Neuronal stem cell (in vitro differentiated cells): ENCODE results near the gene SUSD3.

Source experiments
- DNase-seq: peaks from one replicate; pipeline ENCODE4 v3.0.0-alpha.2; 2013; ENCODE audit warnings: low spot score
- H2AFZ ChIP-seq: one replicate; pipeline ENCODE4 v1.6.1; 2013; ENCODE audit warnings: mild to moderate bottlenecking, low read length, inconsistent platforms
- H2AK5ac ChIP-seq: 2 replicates; pipeline ENCODE4 v1.6.1; 2013; ENCODE audit warnings: low read depth, mild to moderate bottlenecking, inconsistent platforms, low read length, moderate library complexity, mixed read lengths
- H2BK120ac ChIP-seq: 2 replicates; pipeline ENCODE4 v1.6.1; 2013; ENCODE audit warnings: low read depth, mild to moderate bottlenecking, inconsistent platforms, low read length, moderate library complexity, mixed read lengths
- H2BK12ac ChIP-seq: one replicate; pipeline ENCODE4 v1.6.1; 2013; ENCODE audit warnings: low read length, inconsistent platforms
- H2BK15ac ChIP-seq: 2 replicates; pipeline ENCODE4 v1.6.1; 2013; ENCODE audit warnings: mild to moderate bottlenecking, low read length, inconsistent platforms, mixed read lengths
- H2BK5ac ChIP-seq: one replicate; pipeline ENCODE4 v1.6.1; 2013; ENCODE audit warnings: inconsistent platforms, mild to moderate bottlenecking, low read length, moderate library complexity
- H3K14ac ChIP-seq: one replicate; pipeline ENCODE4 v1.6.1; 2013; ENCODE audit warnings: low read length, inconsistent platforms
- H3K18ac ChIP-seq: 2 replicates; pipeline ENCODE4 v1.6.1; 2013; ENCODE audit warnings: low read length, inconsistent platforms
- H3K23ac ChIP-seq: 2 replicates; pipeline ENCODE4 v1.6.1; 2013; ENCODE audit warnings: low read depth, mild to moderate bottlenecking, mixed read lengths, low read length, inconsistent platforms; ENCODE audit not compliant: poor library complexity
- H3K27ac ChIP-seq: replicated peaks from 3 replicates; pipeline ENCODE4 v1.5.1; 2013; ENCODE audit warnings: low read length, inconsistent platforms
- H3K27me3 ChIP-seq, 3 experiments: 2 replicates each; pipeline ENCODE4 v1.6.1; 2013; ENCODE audit warnings: low read length in 3 of 3, mild to moderate bottlenecking in 2 of 3, inconsistent platforms in 1 of 3, low read depth in 1 of 3, mixed read lengths in 1 of 3, moderate library complexity in 1 of 3; ENCODE audit not compliant: control insufficient read depth in 3 of 3, insufficient read depth in 3 of 3
- H3K36me3 ChIP-seq, 2 donors: replicated peaks in 1 of 2; 2 replicates each; pipeline ENCODE4 v1.6.1; 2013; ENCODE audit warnings: low read length in 2 of 2; ENCODE audit not compliant: control insufficient read depth in 2 of 2, insufficient read depth in 2 of 2
- H3K4ac ChIP-seq: 2 replicates; pipeline ENCODE4 v1.6.1; 2013; ENCODE audit warnings: inconsistent platforms, mild to moderate bottlenecking, low read length, moderate library complexity
- H3K4me1 ChIP-seq, 2 donors: 1 replicate in 1 of 2; 2 replicates in 1 of 2; pipeline ENCODE4 v1.6.1; 2013; ENCODE audit warnings: low read length in 2 of 2, low read depth in 1 of 2; ENCODE audit not compliant: control insufficient read depth in 2 of 2, insufficient read depth in 1 of 2
- H3K4me2 ChIP-seq: one replicate; pipeline ENCODE4 v1.6.1; 2013; ENCODE audit warnings: mild to moderate bottlenecking, low read length, inconsistent platforms; ENCODE audit not compliant: insufficient read depth, poor library complexity, severe bottlenecking
- H3K4me3 ChIP-seq, 2 donors: 2 replicates each; pipeline ENCODE4 v1.5.1; 2013; ENCODE audit warnings: low read length in 2 of 2, mild to moderate bottlenecking in 2 of 2, inconsistent platforms in 1 of 2, moderate library complexity in 1 of 2
- H3K79me1 ChIP-seq: one replicate; pipeline ENCODE4 v1.6.1; 2013; ENCODE audit warnings: low read depth, mild to moderate bottlenecking, inconsistent platforms, low read length, moderate library complexity
- H3K9ac ChIP-seq: one replicate; pipeline ENCODE4 v1.6.1; 2013; ENCODE audit warnings: mild to moderate bottlenecking, low read depth, low read length, inconsistent platforms; ENCODE audit not compliant: poor library complexity
- H3K9me3 ChIP-seq, 2 donors: replicated peaks in 1 of 2; 2 replicates each; pipeline versions ENCODE3 to v1.6.1; 2013; ENCODE audit warnings: low read length in 2 of 2, mild to moderate bottlenecking in 2 of 2, inconsistent platforms in 1 of 2, low read depth in 1 of 2, mixed read lengths in 1 of 2, moderate library complexity in 1 of 2; ENCODE audit not compliant: control insufficient read depth in 2 of 2, insufficient read depth in 1 of 2
- H4K8ac ChIP-seq: one replicate; pipeline ENCODE4 v1.6.1; 2013; ENCODE audit warnings: low read depth, mild to moderate bottlenecking, inconsistent platforms, low read length, moderate library complexity
- H4K91ac ChIP-seq: one replicate; pipeline ENCODE4 v1.6.1; 2013; ENCODE audit warnings: low read length, low read depth, mild to moderate bottlenecking, inconsistent platforms; ENCODE audit not compliant: poor library complexity
- WGBS, 2 donors: extraction: QIAGEN DNeasy Blood & Tissue Kit; methylation state at CpG; one replicate each; pipeline ENCODE4 v1.1.7; 2013; ENCODE audit warnings: missing lambda C conversion rate in 2 of 2, mixed read lengths in 1 of 2; ENCODE audit not compliant: insufficient read length in 2 of 2, insufficient replicate concordance in 1 of 2; ENCODE audit errors: extremely low coverage in 2 of 2; 5-methylcytosine and 5-hydroxymethylcytosine counted together

SUSD3 gene

GRCh38 chr9:93049491-93049890 lies 9.0 kb upstream of the SUSD3 start:
- Histone ChIP-seq H3K23ac (no peak overlapping the region), H3K14ac (peak overlapping the region; percentile 59), H3K27ac (no peak overlapping the region), H2BK12ac (no peak overlapping the region), H2BK15ac (no peak overlapping the region), H2AFZ (no peak overlapping the region), H3K18ac (no peak overlapping the region), H3K4me2 (no peak overlapping the region), H3K4me3 (peak overlapping the region in 1 of 2 donors; percentile 35), H4K8ac (peak overlapping the region; percentile 33), H3K4ac (no peak overlapping the region), H3K9me3 (no peaks in the 10 kb centered on the region), H2BK5ac (no peak overlapping the region), H2AK5ac (no peak overlapping the region), H2BK120ac (no peak overlapping the region), H3K79me1 (no peaks in the 10 kb centered on the region), H3K27me3 (peaks cover 0 to 22% (median 0%) of the 10 kb centered on the region in 3 experiments), H3K36me3 (no peaks in the 10 kb centered on the region), H3K9ac (no peak overlapping the region), H4K91ac (no peak overlapping the region), H3K4me1 (peaks cover 0 to 7% of the 10 kb centered on the region in 2 donors)
- DNase-seq, result no peak
- no CpG with 5 or more reads among the region's 4 CpGs for WGBS, 2 donors

GRCh38 chr9:93050231-93050630 lies 8.3 kb upstream of the SUSD3 start:
- Histone ChIP-seq H3K9ac (no peak overlapping the region), H2BK120ac (no peak overlapping the region), H3K23ac (no peak overlapping the region), H2BK5ac (no peak overlapping the region), H4K91ac (no peak overlapping the region), H2AK5ac (no peak overlapping the region), H4K8ac (no peak overlapping the region), H2BK15ac (no peak overlapping the region), H3K4me2 (no peak overlapping the region), H3K27ac (no peak overlapping the region), H3K4ac (no peak overlapping the region), H3K14ac (no peak overlapping the region), H3K27me3 (peaks cover 0 to 28% (median 0%) of the 10 kb centered on the region in 3 experiments), H3K79me1 (no peaks in the 10 kb centered on the region), H3K4me3 (no peak overlapping the region), H3K36me3 (no peaks in the 10 kb centered on the region), H2BK12ac (no peak overlapping the region), H3K4me1 (peaks cover 0 to 7% of the 10 kb centered on the region in 2 donors), H2AFZ (no peak overlapping the region), H3K9me3 (no peaks in the 10 kb centered on the region), H3K18ac (no peak overlapping the region)
- no CpG with 5 or more reads among the region's 4 CpGs for WGBS, 2 donors
- no peak for DNase-seq

DNA sequence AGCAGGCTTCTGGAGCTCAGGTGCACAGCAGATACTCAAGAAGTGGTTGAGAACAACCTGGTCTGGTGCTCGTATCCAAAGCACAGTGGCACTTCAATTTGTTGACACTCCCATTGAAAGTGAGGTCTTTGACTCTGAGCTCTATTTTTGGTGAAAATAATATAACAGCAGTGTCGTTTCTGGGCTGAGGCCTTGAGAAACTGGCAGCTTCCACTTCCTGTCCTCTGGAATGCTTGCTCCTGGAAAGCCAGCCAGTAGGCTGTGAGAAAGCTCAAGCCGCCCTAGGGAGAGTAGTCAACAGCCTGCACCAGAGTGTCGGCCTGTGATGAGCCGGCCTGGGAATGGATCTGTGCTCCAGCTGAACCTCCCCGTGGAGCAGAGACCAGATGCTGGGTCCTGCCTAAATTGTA lies 6.8 kb upstream of the SUSD3 start:
- no peaks in the 10 kb centered on the region for H3K9me3 ChIP-seq
- no peak overlapping the region for H3K9ac ChIP-seq
- no peak overlapping the region for H2AK5ac ChIP-seq
- H3K36me3 ChIP-seq, result no peaks in the 10 kb centered on the region
- H3K27me3 ChIP-seq, result peaks cover 0 to 39% (median 0%) of the 10 kb centered on the region in 3 experiments
- no peaks in the 10 kb centered on the region for H3K79me1 ChIP-seq
- WGBS, 2 donors, result no CpG with 5 or more reads among the region's 6 CpGs
- H3K27ac ChIP-seq, result no peak overlapping the region
- peaks cover 0 to 7% of the 10 kb centered on the region in 2 donors for H3K4me1 ChIP-seq
- no peak overlapping the region for H3K4me2 ChIP-seq
- H4K8ac ChIP-seq, result no peak overlapping the region
- H3K14ac ChIP-seq, result no peak overlapping the region
- no peak overlapping the region for H2AFZ ChIP-seq
- H3K18ac ChIP-seq, result no peak overlapping the region
- no peak for DNase-seq
- no peak overlapping the region for H4K91ac ChIP-seq
- H3K4me3 ChIP-seq, result no peak overlapping the region
- H2BK12ac ChIP-seq, result no peak overlapping the region
- no peak overlapping the region for H2BK15ac ChIP-seq
- H2BK120ac ChIP-seq, result no peak overlapping the region
- H2BK5ac ChIP-seq, result no peak overlapping the region
- H3K4ac ChIP-seq, result no peak overlapping the region
- H3K23ac ChIP-seq, result no peak overlapping the region

DNA sequence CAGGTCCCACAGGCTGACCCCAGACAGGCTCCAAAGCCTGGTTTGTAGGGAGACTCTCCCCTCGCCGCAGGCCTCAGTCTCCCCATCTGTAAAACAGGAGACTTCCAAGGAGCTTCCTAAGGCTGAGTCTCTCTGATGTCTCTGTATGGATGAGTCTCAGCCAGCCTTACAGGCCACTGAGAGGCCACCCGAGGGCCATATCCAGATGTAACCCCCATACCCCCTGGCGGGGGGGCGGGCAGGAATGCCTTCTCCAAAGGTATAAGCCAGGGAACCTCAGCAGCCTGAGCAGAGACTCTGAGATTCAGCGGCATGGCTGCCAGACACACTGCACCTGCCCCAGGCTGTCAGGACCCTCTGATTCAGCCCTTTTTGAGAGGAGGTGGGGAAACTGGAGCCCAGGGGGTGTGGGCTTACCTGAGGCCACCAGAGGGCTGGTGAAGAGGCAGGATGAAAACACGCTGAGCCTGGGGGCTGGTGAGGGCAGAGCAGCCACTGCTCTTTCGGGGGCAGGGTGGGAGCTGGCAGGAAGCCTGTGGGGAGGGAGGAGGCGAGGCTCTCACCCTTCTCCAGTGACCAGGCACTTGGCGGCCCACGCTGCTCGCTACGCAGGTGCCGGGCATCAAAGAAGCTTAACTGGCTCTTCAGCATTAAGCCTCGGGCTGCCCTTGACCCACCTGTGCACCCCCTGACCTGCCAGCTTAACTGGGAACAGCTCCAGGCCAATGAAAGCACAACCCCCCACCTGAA lies 5.5 kb upstream of the SUSD3 start:
- peak overlapping the region; percentile 67 for H3K23ac ChIP-seq
- no peak for DNase-seq
- no peak overlapping the region for H2BK15ac ChIP-seq
- no peaks in the 10 kb centered on the region for H3K36me3 ChIP-seq
- no peak overlapping the region for H2AFZ ChIP-seq
- peaks cover 0 to 52% (median 2%) of the 10 kb centered on the region in 3 experiments for H3K27me3 ChIP-seq
- H3K14ac ChIP-seq, result no peak overlapping the region
- no peak overlapping the region for H2BK5ac ChIP-seq
- no peak overlapping the region for H2BK12ac ChIP-seq
- peaks cover 0 to 7% of the 10 kb centered on the region in 2 donors for H3K4me1 ChIP-seq
- no peak overlapping the region for H4K91ac ChIP-seq
- peak overlapping the region; percentile 48 for H2AK5ac ChIP-seq
- H3K9me3 ChIP-seq, result no peaks in the 10 kb centered on the region
- no peak overlapping the region for H3K4ac ChIP-seq
- peak overlapping the region; percentile 30 for H3K9ac ChIP-seq
- H3K4me3 ChIP-seq, result no peak overlapping the region
- no peak overlapping the region for H3K27ac ChIP-seq
- H4K8ac ChIP-seq, result no peak overlapping the region
- H3K18ac ChIP-seq, result peak overlapping the region; percentile 4
- no CpG with 5 or more reads among the region's 15 CpGs for WGBS, 2 donors
- H3K4me2 ChIP-seq, result no peak overlapping the region
- H3K79me1 ChIP-seq, result no peaks in the 10 kb centered on the region
- no peak overlapping the region for H2BK120ac ChIP-seq
